K562 (cell line): ENCODE data around the gene IFNGR2. TPM values are rescaled to one million over a fixed set of nuclear protein-coding genes. Genes with fewer than 3 reads are reported as not detected.
A peak's percentile ranks its signal among the peaks of the same experiment; 100 is the strongest.

ENCODE experiments used
- ASH1L ChIP-seq: fragments of 450-650 bp; IDR thresholded peaks from 2 replicates; pipeline ENCODE4 v1.6.1; 2018; ENCODE audit warnings: borderline replicate concordance, mild to moderate bottlenecking, low read depth; ENCODE audit not compliant: partially characterized antibody
- EP300 ChIP-seq: IDR thresholded peaks from 2 replicates; pipeline ENCODE4 v1.6.1; 2012; ENCODE audit warnings: low read length, improper control_type of control experiment
- EP400 ChIP-seq: fragments of 450-650 bp; IDR thresholded peaks from 2 replicates; pipeline ENCODE4 v1.6.1; 2017; ENCODE audit warnings: antibody characterized with exemption, mild to moderate bottlenecking, moderate library complexity
- KAT7 ChIP-seq: sonication (generic); formaldehyde crosslinking; IDR thresholded peaks from 2 replicates; pipeline ENCODE4 v1.8.0; 2022; ENCODE audit warnings: missing genetic modification reagents, mild to moderate bottlenecking, borderline replicate concordance
- MAFG ChIP-seq: fragments of 450-650 bp; conservative IDR thresholded peaks from 2 replicates; pipeline ENCODE4 v1.6.1; 2016; ENCODE audit warnings: missing genetic modification characterization, missing compliant biosample characterization
- MECOM ChIP-seq: fragments of 250-450 bp; sonication (Bioruptor Pico); IDR thresholded peaks from 2 replicates; pipeline ENCODE4 v1.8.0; 2022; ENCODE audit warnings: inconsistent platforms
- NCOA2 ChIP-seq, 2 experiments: fragments of 450-650 bp; IDR thresholded peaks; 2 replicates each; pipeline ENCODE4 v1.6.1; 2018; ENCODE audit warnings: mild to moderate bottlenecking in 2 of 2, moderate library complexity in 1 of 2; ENCODE audit not compliant: partially characterized antibody in 2 of 2
- POLR3G ChIP-seq: IDR thresholded peaks from 2 replicates; pipeline ENCODE4 v1.6.1; 2011; ENCODE audit not compliant: insufficient read length, insufficient replicate concordance; ENCODE audit errors: extremely low read depth
- PPARD ChIP-seq: fragments of 250-450 bp; sonication (Bioruptor Pico); IDR thresholded peaks from 2 replicates; pipeline ENCODE4 v1.8.0; 2022; ENCODE audit warnings: inconsistent platforms, mild to moderate bottlenecking, moderate library complexity
- PTTG1 ChIP-seq: fragments of 450-650 bp; IDR thresholded peaks from 2 replicates; pipeline ENCODE4 v1.6.1; 2016; ENCODE audit warnings: low read depth, mild to moderate bottlenecking, missing genetic modification characterization, missing compliant biosample characterization
- PYGO2 ChIP-seq: fragments of 450-650 bp; IDR thresholded peaks from 2 replicates; pipeline ENCODE4 v1.6.1; 2016; ENCODE audit warnings: mild to moderate bottlenecking, missing genetic modification characterization, moderate library complexity, missing compliant biosample characterization
- STAT5A ChIP-seq: IDR thresholded peaks from 2 replicates; pipeline ENCODE4 v1.6.1; 2012; ENCODE audit warnings: low read length, inconsistent platforms, borderline replicate concordance
- STAT5B ChIP-seq: fragments of 250-450 bp; sonication (Bioruptor Pico); IDR thresholded peaks from 2 replicates; pipeline ENCODE4 v1.8.0; 2021; ENCODE audit warnings: mild to moderate bottlenecking, inconsistent platforms
- TAL1 ChIP-seq: fragments of 450-650 bp; IDR thresholded peaks from 2 replicates; pipeline ENCODE4 v1.6.1; 2016; ENCODE audit warnings: mild to moderate bottlenecking
- ZBTB26 ChIP-seq: fragments of 450-650 bp; formaldehyde crosslinking; IDR thresholded peaks from 2 replicates; pipeline ENCODE4 v1.4.0; 2022; ENCODE audit warnings: missing genetic modification characterization
- ZNF311 ChIP-seq: fragments of 250-450 bp; sonication (Bioruptor Pico); IDR thresholded peaks from 2 replicates; pipeline ENCODE4 v1.4.0; 2020; ENCODE audit warnings: mild to moderate bottlenecking, moderate library complexity
- polyA plus RNA-seq, 8 experiments: library from polyadenylated mRNA; depleted of rRNA in 4 of 8; stranded (reverse) in 5 of 8; unstranded in 3 of 8; fragments of >200 nt; fragmentation: Nextera tagmentation in 2 of 8; fragmentation: Illumina TruSeq in 1 of 8; extraction: Ambion mirVana in 2 of 8; extraction: Trizol in 1 of 8; gene quantifications; 2 replicates each; pipeline versions ENCODE4 v1.2.1 to v1.2.3, GENCODE V29; 2011 to 2014; ENCODE audit warnings: inconsistent platforms in 1 of 8, missing spikeins in 1 of 8
- total RNA-seq, 7 experiments: library from RNA; depleted of rRNA in 6 of 7; stranded (reverse); fragments of >200 nt in 6 of 7; fragmentation: Illumina TruSeq in 2 of 7; extraction: Trizol in 2 of 7; gene quantifications; 2 replicates each; pipeline versions ENCODE4 v1.2.1 to v1.2.3, GENCODE V29; 2011 to 2021; ENCODE audit warnings: low replicate concordance in 1 of 7
- TF ChIP-seq, protein P1 (sequence below): fragments of 250-450 bp; sonication (Bioruptor Pico); IDR thresholded peaks from 2 replicates; pipeline ENCODE4 v1.5.1; 2021; ENCODE audit warnings: mild to moderate bottlenecking
- TF ChIP-seq, protein P2 (sequence below): fragments of 250-450 bp; sonication (Bioruptor Pico); IDR thresholded peaks from 2 replicates; pipeline ENCODE4 v1.4.0; 2020; ENCODE audit warnings: mild to moderate bottlenecking, moderate library complexity

The IFNGR2 gene
- total and polyA plus RNA-seq, 9 of the 15 experiments (the other 6 are each of a cell fraction or from before 2014, with no cell fraction given), result 6.7 to 58.0 (median 28.5) TPM

GRCh38 chr21:33479679-33480480, 76.7 kb downstream of the IFNGR2 start, which contains the start of gene TMEM50B (continued):
- TF ChIP-seq EP400 (peak; percentile 78), MAFG (tag) (no peak), MECOM (no peak), ASH1L (no peak), PYGO2 (tag) (no peak), PPARD (CRISPR knock-in tag) (no peak), TAL1 (no peak), STAT5A (no peak), POLR3G (no peak), STAT5B (no peak), KAT7 (CRISPR knock-in tag) (peak; percentile 78; the same call in 1 of the 2 replicates), EP300 (no peak), PTTG1 (no peak), NCOA2 (IDR thresholded peaks at IDR 0.05; ENCODE audit: partially characterized antibody in 2 of 2) (no peak), ZNF311 (CRISPR knock-in tag) (no peak), ZBTB26 (CRISPR knock-in tag) (peak; percentile 33; the same call in 1 of the 2 replicates)
- TF ChIP-seq, protein P1, sequence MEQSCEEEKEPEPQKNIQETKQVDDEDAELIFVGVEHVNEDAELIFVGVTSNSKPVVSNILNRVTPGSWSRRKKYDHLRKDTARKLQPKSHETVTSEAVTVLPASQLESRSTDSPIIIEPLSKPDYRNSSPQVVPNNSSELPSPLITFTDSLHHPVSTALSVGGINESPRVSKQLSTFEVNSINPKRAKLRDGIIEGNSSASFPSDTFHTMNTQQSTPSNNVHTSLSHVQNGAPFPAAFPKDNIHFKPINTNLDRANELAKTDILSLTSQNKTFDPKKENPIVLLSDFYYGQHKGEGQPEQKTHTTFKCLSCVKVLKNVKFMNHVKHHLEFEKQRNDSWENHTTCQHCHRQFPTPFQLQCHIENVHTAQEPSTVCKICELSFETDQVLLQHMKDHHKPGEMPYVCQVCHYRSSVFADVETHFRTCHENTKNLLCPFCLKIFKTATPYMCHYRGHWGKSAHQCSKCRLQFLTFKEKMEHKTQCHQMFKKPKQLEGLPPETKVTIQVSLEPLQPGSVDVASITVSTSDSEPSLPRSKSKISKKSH, result no peak
- TF ChIP-seq, protein P2, sequence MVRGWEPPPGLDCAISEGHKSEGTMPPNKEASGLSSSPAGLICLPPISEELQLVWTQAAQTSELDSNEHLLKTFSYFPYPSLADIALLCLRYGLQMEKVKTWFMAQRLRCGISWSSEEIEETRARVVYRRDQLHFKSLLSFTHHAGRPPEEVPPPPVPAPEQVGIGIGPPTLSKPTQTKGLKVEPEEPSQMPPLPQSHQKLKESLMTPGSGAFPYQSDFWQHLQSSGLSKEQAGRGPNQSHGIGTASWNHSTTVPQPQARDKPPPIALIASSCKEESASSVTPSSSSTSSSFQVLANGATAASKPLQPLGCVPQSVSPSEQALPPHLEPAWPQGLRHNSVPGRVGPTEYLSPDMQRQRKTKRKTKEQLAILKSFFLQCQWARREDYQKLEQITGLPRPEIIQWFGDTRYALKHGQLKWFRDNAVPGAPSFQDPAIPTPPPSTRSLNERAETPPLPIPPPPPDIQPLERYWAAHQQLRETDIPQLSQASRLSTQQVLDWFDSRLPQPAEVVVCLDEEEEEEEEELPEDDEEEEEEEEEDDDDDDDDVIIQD (CRISPR knock-in tag), result no peak
